ENCODE measurements around the gene DNHD1. TPM values are rescaled to one million over a fixed set of nuclear protein-coding genes. Genes with fewer than 3 reads are reported as not detected.

Gene DNHD1
- total and polyA plus RNA-seq, 2 of the 13 experiments (the other 11 are each of a cell fraction or from before 2014, with no cell fraction given), result 2.7 to 9.3 TPM

GRCh38 chr11:6603287-6604080 lies 106.4 kb downstream of the DNHD1 start, which contains the start of the genes ILK and RRP8 (continued):
- TF ChIP-seq ELK4 (CRISPR knock-in tag; IDR thresholded peaks at IDR 0.05; ENCODE audit: borderline replicate concordance) (no peak), KDM2A (CRISPR knock-in tag; IDR thresholded peaks at IDR 0.05; ENCODE audit: borderline replicate concordance, low read depth) (peak; percentile 95), RNF2 (conservative IDR thresholded peaks at IDR 0.05; ENCODE audit: low read depth) (peak; percentile 78), ATF7 (IDR thresholded peaks at IDR 0.05) (no peak), ATF7 (CRISPR knock-in tag; IDR thresholded peaks at IDR 0.05) (0 out of 2 replicates have a peak, but pooled peaks have one; percentile 28), ZNF503 (CRISPR knock-in tag; IDR thresholded peaks at IDR 0.05) (0 out of 2 replicates have a peak, but pooled peaks have one; percentile 30), ZNF24 (IDR thresholded peaks at IDR 0.05) (no peak), ZNF446 (CRISPR knock-in tag; IDR thresholded peaks at IDR 0.05) (0 out of 2 replicates have a peak, but pooled peaks have one; percentile 77), MXD4 (CRISPR knock-in tag; IDR thresholded peaks at IDR 0.05) (peak; percentile 99), ZNF83 (CRISPR knock-in tag; IDR thresholded peaks at IDR 0.05; ENCODE audit: borderline replicate concordance) (no peak), XBP1 (CRISPR knock-in tag; IDR thresholded peaks at IDR 0.05) (no peak), ZNF530 (CRISPR knock-in tag; IDR thresholded peaks at IDR 0.05; ENCODE audit: low read depth) (no peak), RBM22 (optimal IDR thresholded peaks at IDR 0.05; ENCODE audit: low read length) (no peak), ZNF337 (CRISPR knock-in tag; IDR thresholded peaks at IDR 0.05; ENCODE audit: borderline replicate concordance, low read depth) (no peak), KAT8 (CRISPR knock-in tag; IDR thresholded peaks at IDR 0.05) (peak; percentile 94), ZNF562 (CRISPR knock-in tag; IDR thresholded peaks at IDR 0.05; ENCODE audit: borderline replicate concordance) (no peak), TBX2 (CRISPR knock-in tag; IDR thresholded peaks at IDR 0.05; ENCODE audit: borderline replicate concordance) (peak; percentile 77; the same call in 1 of the 2 replicates), SRSF4 (IDR thresholded peaks at IDR 0.05; ENCODE audit: low read depth, low read length, poor library complexity, severe bottlenecking) (no peak), KAT2B (IDR thresholded peaks at IDR 0.05; ENCODE audit: borderline replicate concordance, low read depth, low read length) (no peak), ETV5 (CRISPR knock-in tag; IDR thresholded peaks at IDR 0.05; ENCODE audit: borderline replicate concordance) (peak; percentile 75; the same call in 1 of the 2 replicates), NCOA1 (CRISPR knock-in tag; IDR thresholded peaks at IDR 0.05) (no peak), JUND (CRISPR knock-in tag; IDR thresholded peaks at IDR 0.05) (peak; percentile 79; the same call in 1 of the 2 replicates), ZNF12 (CRISPR knock-in tag; IDR thresholded peaks at IDR 0.05) (no peak; the same call in 1 of the 2 replicates), SIX4 (CRISPR knock-in tag; IDR thresholded peaks at IDR 0.05) (peak; percentile 35; the same call in 1 of the 2 replicates)
- TF ChIP-seq, protein P1, sequence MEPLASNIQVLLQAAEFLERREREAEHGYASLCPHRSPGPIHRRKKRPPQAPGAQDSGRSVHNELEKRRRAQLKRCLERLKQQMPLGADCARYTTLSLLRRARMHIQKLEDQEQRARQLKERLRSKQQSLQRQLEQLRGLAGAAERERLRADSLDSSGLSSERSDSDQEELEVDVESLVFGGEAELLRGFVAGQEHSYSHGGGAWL (CRISPR knock-in tag; IDR thresholded peaks at IDR 0.05), result peak; percentile 88

All from HepG2 (cell line).